Measurements from ENCODE around the gene ANXA2R.

Gene ANXA2R

DNA sequence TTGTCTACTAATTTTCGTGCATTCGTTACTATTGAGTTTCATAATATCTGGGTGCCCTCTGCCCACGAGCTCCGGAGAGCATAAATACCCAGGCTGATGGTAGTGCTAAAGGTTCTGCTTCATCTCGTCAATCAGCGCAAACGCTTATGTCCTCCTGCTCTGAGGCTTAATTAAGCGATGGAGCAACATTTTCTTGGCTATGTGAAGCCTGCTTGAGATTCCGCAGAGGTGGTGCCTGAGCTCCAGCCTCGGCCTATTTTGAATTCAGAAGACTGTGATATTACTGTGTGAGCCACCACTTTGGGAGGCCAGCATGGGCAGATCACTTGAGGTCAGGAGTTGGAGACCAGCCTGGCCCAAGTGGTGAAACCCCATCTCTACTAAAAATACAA, 44.8 kb downstream of the ANXA2R start:
- peak in 1 of 2 experiments; percentile 51 for DNase-seq

DNA sequence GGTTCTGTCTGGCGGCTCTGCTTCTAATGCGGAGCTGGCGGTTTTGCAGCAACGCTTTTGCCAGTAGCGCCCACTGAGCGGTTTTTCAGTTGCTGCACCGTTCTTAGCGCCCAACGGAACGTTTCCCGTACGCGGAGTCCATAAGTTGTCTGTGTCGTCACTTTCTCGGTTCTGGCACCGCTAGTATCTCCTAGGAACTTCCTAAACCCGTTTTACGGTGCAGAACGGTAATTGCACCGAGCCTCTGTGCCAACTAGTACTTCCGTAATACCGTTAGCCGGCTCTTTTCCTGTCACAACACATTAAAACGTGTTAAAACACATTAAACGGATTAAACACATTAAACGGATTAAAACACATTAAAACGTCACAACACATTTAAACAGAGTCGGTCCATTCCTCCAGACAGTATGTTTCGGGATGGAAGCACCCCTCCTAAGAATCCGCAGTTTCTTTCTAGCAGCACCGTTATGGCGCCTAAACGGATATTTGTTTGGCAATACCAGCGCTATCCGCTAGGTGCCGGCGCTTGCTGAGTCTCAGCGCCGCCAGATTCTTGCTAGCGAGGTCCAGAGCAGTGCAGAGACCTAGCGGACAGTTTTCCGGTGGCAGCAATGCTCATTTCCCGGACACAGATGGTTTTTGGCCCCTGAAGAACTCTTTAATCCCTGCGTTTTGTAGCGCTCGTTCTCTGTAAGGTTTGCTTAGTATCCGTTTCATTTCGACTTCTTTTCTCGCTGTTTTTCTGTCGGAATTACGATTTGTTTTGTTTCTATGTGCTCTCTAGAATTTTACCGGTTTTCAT, 45.4 kb downstream of the ANXA2R start:
- DNase-seq: peak; percentile 90 to 93

DNA sequence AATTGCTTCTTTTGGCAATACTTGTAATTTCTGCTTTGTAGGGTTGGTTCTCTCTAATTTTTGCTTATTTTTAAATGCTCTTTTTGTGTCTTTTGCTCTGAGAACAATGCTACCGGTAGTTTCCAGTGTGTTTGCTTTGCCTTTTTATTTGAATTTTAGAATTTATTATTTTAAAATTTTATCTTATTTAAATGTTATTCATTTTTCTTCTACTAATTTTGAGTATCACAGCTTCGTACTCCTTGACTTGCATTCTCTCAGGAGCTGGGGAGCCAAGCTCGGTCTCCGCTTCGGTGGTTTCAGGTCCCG, 45.9 kb downstream of the ANXA2R start:
- DNase-seq: no peak

DNA sequence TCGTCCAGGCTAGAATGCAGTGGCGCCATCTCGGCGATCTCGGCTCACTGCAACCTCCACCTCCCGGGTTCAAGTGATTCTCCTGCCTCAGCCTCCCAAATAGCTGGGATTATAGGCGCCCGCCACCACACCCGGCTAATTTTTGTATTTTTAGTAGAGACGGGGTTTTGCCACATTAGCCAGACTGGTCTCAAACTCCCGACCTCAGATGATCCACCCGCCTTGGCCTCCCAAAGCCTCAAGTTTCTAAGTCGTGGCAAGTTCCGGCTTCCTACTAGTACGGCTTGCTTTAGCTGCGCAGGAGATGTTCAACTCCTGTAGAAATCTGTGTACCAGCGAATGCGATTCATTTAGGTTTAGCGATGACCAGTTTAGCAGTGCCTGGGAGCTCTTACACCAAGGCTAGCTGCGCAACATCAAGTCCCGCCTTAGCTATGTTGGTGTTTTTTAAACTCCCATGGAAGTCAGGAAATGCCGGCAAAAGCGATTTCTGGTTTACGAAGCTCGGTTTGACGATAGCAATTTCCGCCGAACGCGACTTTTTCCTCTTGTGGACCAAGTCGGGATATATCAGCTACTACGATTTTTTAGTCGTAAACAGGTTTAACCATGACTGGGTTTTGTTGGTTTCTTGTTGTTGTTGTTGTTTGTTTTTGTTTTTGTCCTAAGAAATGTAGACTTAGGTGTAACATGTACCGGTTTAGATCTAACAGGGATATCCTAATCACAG, 46.4 kb downstream of the ANXA2R start:
- peak; percentile 76 to 77 for DNase-seq

DNA sequence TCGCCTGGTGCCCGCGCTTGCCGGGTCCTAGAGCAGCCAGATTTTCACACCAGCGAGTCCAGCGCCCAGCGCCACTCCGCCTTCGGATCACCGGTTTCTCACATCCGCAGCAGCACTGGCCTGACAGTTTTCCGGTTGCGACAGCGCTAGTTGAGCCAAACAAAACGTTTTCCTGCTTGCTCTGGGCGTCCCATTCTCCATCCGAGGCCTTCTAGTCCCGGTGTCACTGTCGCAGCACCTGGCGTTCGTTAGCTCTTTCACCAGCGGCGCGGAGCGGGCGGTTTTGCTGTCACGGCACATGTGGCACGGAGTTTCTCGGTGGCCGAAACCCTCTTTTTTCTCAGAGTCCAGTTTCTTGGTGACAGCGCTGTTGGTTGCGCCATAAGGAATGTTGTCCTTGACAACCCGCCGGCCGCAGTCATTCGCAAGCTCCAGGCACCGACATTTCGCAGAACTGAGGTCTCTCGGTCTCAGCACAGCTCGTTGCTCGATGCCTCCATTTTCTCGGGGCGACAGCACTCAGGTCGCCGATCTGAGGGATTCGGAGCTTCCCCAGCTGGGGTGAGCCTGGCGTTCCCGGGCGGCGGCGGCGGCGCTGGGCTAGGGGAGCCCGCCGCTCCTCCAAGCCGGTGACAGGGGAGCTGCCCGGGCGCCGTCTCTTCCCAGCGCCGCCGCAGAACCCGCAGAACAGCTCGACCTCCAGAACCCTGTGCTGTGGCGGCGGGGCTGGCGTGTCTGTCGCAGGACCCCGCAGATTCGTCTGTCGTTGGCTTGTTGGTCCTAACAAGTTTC, 47.8 kb downstream of the ANXA2R start:
- DNase-seq: peak; percentile 84

DNA sequence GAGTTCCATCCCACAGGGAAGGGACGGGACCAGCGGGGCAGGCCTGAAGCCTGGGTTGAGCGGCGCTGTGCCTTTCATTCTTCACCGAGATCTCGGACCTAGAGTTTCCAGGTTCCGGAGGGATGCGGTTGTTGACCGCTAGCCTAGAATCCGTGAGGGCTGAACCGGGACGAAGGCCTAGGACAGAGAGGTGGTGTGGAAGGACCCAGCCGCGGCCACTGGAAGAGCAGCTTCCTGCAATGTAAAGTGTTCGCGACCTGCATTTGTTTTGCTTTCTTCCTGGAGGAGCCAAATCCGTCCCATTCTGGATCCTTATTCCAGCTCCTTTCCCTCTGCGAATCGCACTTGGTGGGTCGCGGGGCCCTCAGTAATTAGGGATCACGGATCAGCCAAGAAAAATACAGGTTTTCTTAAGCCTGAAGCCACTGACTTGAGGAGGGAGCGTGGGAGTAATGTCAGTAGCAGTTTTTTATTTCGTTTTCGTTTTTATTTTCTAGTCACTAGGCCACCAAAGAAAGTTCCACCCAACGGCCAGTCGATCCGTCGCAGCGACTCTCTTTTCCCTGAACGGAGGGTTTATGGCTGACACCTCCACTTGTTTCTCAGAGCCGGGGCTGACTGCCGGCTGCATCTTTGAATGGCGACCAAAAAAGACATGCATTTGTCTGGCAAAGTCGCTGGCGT, 48.6 kb downstream of the ANXA2R start:
- DNase-seq: no peak

DNA sequence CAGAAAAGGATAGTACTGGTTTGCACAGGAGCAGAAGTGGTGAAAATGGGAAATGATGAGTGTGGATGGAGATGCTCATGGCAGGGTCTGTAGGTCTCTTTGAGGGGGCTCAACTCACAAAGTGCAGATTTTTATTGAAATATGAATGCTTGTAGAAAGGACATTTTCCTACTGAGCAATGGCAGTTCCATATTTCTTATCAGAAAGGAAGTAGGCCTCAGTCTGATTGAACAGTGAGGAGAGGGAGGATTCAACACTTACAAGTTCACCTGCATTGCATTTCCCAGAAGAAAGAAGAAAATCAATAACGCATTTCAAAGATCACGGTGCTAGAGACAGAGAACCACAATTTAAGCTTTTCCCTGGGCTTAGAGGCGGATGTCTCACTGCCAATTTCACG, 49.2 kb downstream of the ANXA2R start:
- DNase-seq: no peak

Measured in activated T-cell treated with anti-CD3 and anti-CD28 coated beads, Interleukin-2, amount 50 U/mL, for 48 hours (primary cell).